Sigmoid colon (tissue), 7 donors: ENCODE results near the gene CCDC154. TPM values are rescaled to one million over a fixed set of nuclear protein-coding genes. Genes with fewer than 3 reads are reported as not detected.
A peak's percentile ranks its signal among the peaks of the same experiment; 100 is the strongest.

Source experiments
- DNase-seq: peaks from one replicate; pipeline ENCODE4 v3.0.0-alpha.2; 2019
- H3K27ac ChIP-seq, 4 donors: fragments of 200-600 bp; sonication (generic); one replicate each; pipeline ENCODE4 v1.5.1; 2016 to 2019; ENCODE audit warnings: mild to moderate bottlenecking in 1 of 4
- H3K27me3 ChIP-seq, 3 donors: fragments of 200-600 bp; sonication (generic); one replicate each; pipeline ENCODE4 v1.5.1; 2019; ENCODE audit warnings: mild to moderate bottlenecking in 1 of 3
- H3K36me3 ChIP-seq, 4 donors: fragments of 200-600 bp; sonication (generic); one replicate each; pipeline ENCODE4 v1.5.1; 2016 to 2019
- H3K4me1 ChIP-seq, 4 donors: fragments of 200-600 bp; sonication (generic); one replicate each; pipeline ENCODE4 v1.5.1; 2017 to 2019
- H3K4me3 ChIP-seq, 4 donors: fragments of 200-600 bp; sonication (generic); one replicate each; pipeline ENCODE4 v1.5.1; 2017 to 2019; ENCODE audit warnings: mild to moderate bottlenecking in 2 of 4, moderate library complexity in 1 of 4
- H3K9me3 ChIP-seq, 4 donors: fragments of 200-600 bp in 3 of 4; sonication (generic) in 3 of 4; one replicate each; pipeline versions ENCODE4 v1.5.1 to v1.6.1; 2013 to 2019
- CTCF ChIP-seq, 4 experiments: fragments of 450-650 bp in 3 of 4; fragments of 200-600 bp in 1 of 4; IDR thresholded peaks; one replicate each; pipeline ENCODE4 v1.5.1; 2016 to 2019; ENCODE audit warnings: antibody characterized with exemption in 4 of 4, mild to moderate bottlenecking in 3 of 4, moderate library complexity in 2 of 4
- EP300 ChIP-seq, 4 donors: sonication (generic); formaldehyde crosslinking; IDR thresholded peaks; one replicate each; pipeline ENCODE4 v1.6.1; 2017; ENCODE audit warnings: antibody characterized with exemption in 4 of 4
- POLR2A ChIP-seq, 2 donors: fragments of 450-650 bp; IDR thresholded peaks; one replicate each; pipeline ENCODE4 v1.6.1; 2016; ENCODE audit warnings: antibody characterized with exemption in 2 of 2, mild to moderate bottlenecking in 2 of 2, moderate library complexity in 2 of 2
- POLR2AphosphoS5 ChIP-seq, 4 donors: sonication (generic); formaldehyde crosslinking; IDR thresholded peaks; one replicate each; pipeline ENCODE4 v1.6.1; 2017; ENCODE audit warnings: antibody characterized with exemption in 4 of 4
- WGBS, 2 donors: extraction: QIAGEN DNeasy Blood & Tissue Kit; methylation state at CpG; one replicate each; pipeline ENCODE4 v1.1.7; 2013; 5-methylcytosine and 5-hydroxymethylcytosine counted together
- intact Hi-C: fragments of 100-400 bp; cut with DNase I; formaldehyde crosslinking; loops from one replicate; pipeline ENCODE4 v1.15.1; 2023
- polyA plus RNA-seq, 3 donors: library from polyadenylated mRNA; stranded (reverse); fragments of 200-250 nt; gene quantifications; one replicate each; pipeline ENCODE4 v1.2.3, GENCODE V29; 2013
- total RNA-seq, 4 donors: library from RNA; depleted of rRNA; stranded (reverse); fragments of >200 nt; gene quantifications; one replicate each; pipeline ENCODE4 v1.1.0, GENCODE V29; 2016
- donor health status: healthy with polysubstance abuse.
- donor health status: Bipolar disorder and iron deficiency.
- donor health status: healthy.

Gene CCDC154
- total and polyA plus RNA-seq, 7 donors, result 0.55 to 1.4 TPM; not detected in 5

GRCh38 chr16:1465567-1465915 lies 21.2 kb upstream of the CCDC154 start:
- no peak for DNase-seq
- no peak for TF ChIP-seq CTCF (IDR thresholded peaks at IDR 0.05)
- TF ChIP-seq POLR2AphosphoS5 (IDR thresholded peaks at IDR 0.05), result no peak
- TF ChIP-seq POLR2A (IDR thresholded peaks at IDR 0.05), result no peak
- TF ChIP-seq EP300 (IDR thresholded peaks at IDR 0.05), result no peak
- WGBS, 2 donors, result 94 to 95% methylated on average over 13 of the region's 13 CpGs
- H3K9me3 ChIP-seq, result no peaks in the 10 kb centered on the region
- H3K27me3 ChIP-seq, result no peaks in the 10 kb centered on the region
- peaks cover 0 to 16% (median 11%) of the 10 kb centered on the region in 4 donors for H3K4me1 ChIP-seq
- H3K36me3 ChIP-seq, result peaks cover 0 to 29% (median 5%) of the 10 kb centered on the region in 4 donors
- intact Hi-C loops, result no loop called here
- H3K4me3 ChIP-seq, result no peak overlapping the region
- no peak overlapping the region for H3K27ac ChIP-seq

GRCh38 chr16:1464894-1465566 lies 20.7 kb upstream of the CCDC154 start:
- intact Hi-C loops, result no loop called here
- Histone ChIP-seq H3K36me3 (peaks cover 0 to 34% (median 6%) of the 10 kb centered on the region in 4 donors), H3K4me1 (peaks cover 0 to 17% (median 9%) of the 10 kb centered on the region in 4 donors), H3K9me3 (no peaks in the 10 kb centered on the region), H3K27me3 (no peaks in the 10 kb centered on the region), H3K27ac (no peak overlapping the region), H3K4me3 (no peak overlapping the region)
- TF ChIP-seq POLR2AphosphoS5 (IDR thresholded peaks at IDR 0.05), result no peak
- no peak for TF ChIP-seq EP300 (IDR thresholded peaks at IDR 0.05)
- TF ChIP-seq POLR2A (IDR thresholded peaks at IDR 0.05), result no peak
- no peak for TF ChIP-seq CTCF (IDR thresholded peaks at IDR 0.05)
- 92 to 94% methylated on average over 33 of the region's 33 CpGs for WGBS, 2 donors
- no peak for DNase-seq

- intact Hi-C loops, result no loop called here
- Histone ChIP-seq H3K27me3 (no peaks in the 10 kb centered on the region), H3K9me3 (no peaks in the 10 kb centered on the region), H3K27ac (no peak overlapping the region), H3K4me3 (no peak overlapping the region), H3K4me1 (peaks cover 0 to 21% (median 9%) of the 10 kb centered on the region in 4 donors), H3K36me3 (peaks cover 0 to 36% (median 7%) of the 10 kb centered on the region in 4 donors)
- DNase-seq, result no peak
- TF ChIP-seq EP300 (IDR thresholded peaks at IDR 0.05) (no peak), POLR2AphosphoS5 (IDR thresholded peaks at IDR 0.05) (no peak), POLR2A (IDR thresholded peaks at IDR 0.05) (no peak), CTCF (IDR thresholded peaks at IDR 0.05) (no peak)
- 94 to 95% methylated on average over 41 of the region's 41 CpGs for WGBS, 2 donors
These were observed 20.0 kb upstream of the CCDC154 start for GRCh38 chr16:1464196-1464893.

GRCh38 chr16:1461146-1461545 lies 16.8 kb upstream of the CCDC154 start:
- intact Hi-C loops, result no loop called here
- peaks cover 8 to 66% (median 10%) of the 10 kb centered on the region in 4 donors for H3K36me3 ChIP-seq

More at GRCh38 chr16:1461146-1461545, 16.8 kb upstream of the CCDC154 start:
- no peak for TF ChIP-seq EP300 (IDR thresholded peaks at IDR 0.05)
- no peak for TF ChIP-seq CTCF (IDR thresholded peaks at IDR 0.05)
- TF ChIP-seq POLR2AphosphoS5 (IDR thresholded peaks at IDR 0.05), result peak in 2 of 4 donors; percentile 33 to 56
- TF ChIP-seq POLR2A (IDR thresholded peaks at IDR 0.05), result no peak
- no peaks in the 10 kb centered on the region for H3K9me3 ChIP-seq
- peak overlapping the region in 1 of 4 donors; percentile 9 for H3K4me3 ChIP-seq
- peaks cover 0 to 21% (median 9%) of the 10 kb centered on the region in 4 donors for H3K4me1 ChIP-seq
- peak overlapping the region in 3 of 4 donors; percentile 66 to 80 (median 67) for H3K27ac ChIP-seq
- no peak for DNase-seq
- WGBS, 2 donors, result 87 to 92% methylated on average over 24 of the region's 24 CpGs
- no peaks in the 10 kb centered on the region for H3K27me3 ChIP-seq
